ENCODE measurements around the gene R3HDM2. TPM values are rescaled to one million over a fixed set of nuclear protein-coding genes. Genes with fewer than 3 reads are reported as not detected.

R3HDM2 gene
- total RNA-seq, 1 donor = 22.3 TPM

GRCh38 chr12:57216014-57216911 lies 214.6 kb downstream of the R3HDM2 start, which contains the start of gene NXPH4:
Gene NXPH4, plus strand, starts transcription at chr12:57216794. Its CDS starts 176 bp downstream, at chr12:57216970.
- DNase-seq (ENCODE audit: low read depth) = no peak
- TF ChIP-seq CTCF (IDR thresholded peaks at IDR 0.05; ENCODE audit: insufficient read depth, low read length) = no peak
- peak within 1 kb of the TSS; percentile 66 for H3K4me3 ChIP-seq (ENCODE audit: low read depth, low read length)

GRCh38 chr12:57215668-57216013 lies 215.2 kb downstream of the R3HDM2 start:
- peak; percentile 38 for DNase-seq (ENCODE audit: low read depth)
- H3K4me3 ChIP-seq (ENCODE audit: low read depth, low read length) = no peak overlapping the region
- TF ChIP-seq CTCF (IDR thresholded peaks at IDR 0.05; ENCODE audit: insufficient read depth, low read length) = no peak

GRCh38 chr12:57215065-57215464 lies 215.8 kb downstream of the R3HDM2 start:
- DNase-seq (ENCODE audit: low read depth) = no peak
- H3K4me3 ChIP-seq (ENCODE audit: low read depth, low read length) = no peak overlapping the region
- TF ChIP-seq CTCF (IDR thresholded peaks at IDR 0.05; ENCODE audit: insufficient read depth, low read length) = no peak

GRCh38 chr12:57214398-57214781 lies 216.5 kb downstream of the R3HDM2 start:
- DNase-seq (ENCODE audit: low read depth) = peak; percentile 57
- TF ChIP-seq CTCF (IDR thresholded peaks at IDR 0.05; ENCODE audit: insufficient read depth, low read length) = peak; percentile 73
- H3K4me3 ChIP-seq (ENCODE audit: low read depth, low read length) = no peak overlapping the region

GRCh38 chr12:57213763-57214397 lies 217.0 kb downstream of the R3HDM2 start:
- no peak overlapping the region for H3K4me3 ChIP-seq (ENCODE audit: low read depth, low read length)
- no peak for DNase-seq (ENCODE audit: low read depth)
- TF ChIP-seq CTCF (IDR thresholded peaks at IDR 0.05; ENCODE audit: insufficient read depth, low read length) = no peak

GRCh38 chr12:57213058-57213715 lies 217.7 kb downstream of the R3HDM2 start:
- peak; percentile 94 for TF ChIP-seq CTCF (IDR thresholded peaks at IDR 0.05; ENCODE audit: insufficient read depth, low read length)
- H3K4me3 ChIP-seq (ENCODE audit: low read depth, low read length) = no peak overlapping the region
- peak; percentile 87 for DNase-seq (ENCODE audit: low read depth)
